Kidney epithelial cell (primary cell): ENCODE measurements around the gene RARRES2. TPM values are rescaled to one million over a fixed set of nuclear protein-coding genes. Genes with fewer than 3 reads are reported as not detected.

Experiments
- total RNA-seq: library from RNA; depleted of rRNA; stranded (reverse); fragments of >200 nt; gene quantifications from 2 replicates; pipeline ENCODE4 v1.2.3, GENCODE V29; 2015

The RARRES2 gene
- total RNA-seq, 1 donor from 2014 or later, result 0.38 TPM

Other genes starting within 250 kb of the RARRES2 start
- 63.4 and 70.8 TPM in 2 replicates for gene LRRC61, start 18.3 kb downstream of the RARRES2 start, total RNA-seq
- 3.3 and 4.0 TPM in 2 replicates for gene ACTR3C, start 18.1 kb downstream of the RARRES2 start, total RNA-seq
- 144 and 150 TPM in 2 replicates for gene REPIN1, start 27.2 kb upstream of the RARRES2 start, total RNA-seq
- 8.0 and 10.1 TPM in 2 replicates for gene ZNF775, start 37.7 kb upstream of the RARRES2 start, total RNA-seq
- gene GIMAP8, start 109.0 kb upstream of the RARRES2 start, total RNA-seq, result not detected in 2 replicates
- not detected in 2 replicates for gene GIMAP7, start 173.2 kb upstream of the RARRES2 start, total RNA-seq
- gene GIMAP4, start 225.8 kb upstream of the RARRES2 start, total RNA-seq, result 0.13 TPM in 1 of 2 replicates, not detected in the other